GM12891 (cell line): ENCODE measurements around the gene RAP1GDS1.

ENCODE experiments used
- PAX5 ChIP-seq: IDR thresholded peaks from 2 replicates; pipeline ENCODE4 v1.6.1; 2011; ENCODE audit warnings: low read length, moderate library complexity, mild to moderate bottlenecking; ENCODE audit not compliant: insufficient read depth, severe bottlenecking
- POLR2A ChIP-seq: IDR thresholded peaks from 2 replicates; pipeline ENCODE4 v1.6.1; 2011; ENCODE audit warnings: low read depth, low read length, control low read depth
- POLR2AphosphoS5 ChIP-seq: IDR thresholded peaks from 2 replicates; pipeline ENCODE4 v1.6.1; 2011; ENCODE audit warnings: low read depth, low read length, control low read depth
- POU2F2 ChIP-seq: IDR thresholded peaks from 2 replicates; pipeline ENCODE4 v1.6.1; 2011; ENCODE audit warnings: low read depth, mild to moderate bottlenecking, control low read depth, low read length, moderate library complexity
- SPI1 ChIP-seq: IDR thresholded peaks from 2 replicates; pipeline ENCODE4 v1.6.1; 2011; ENCODE audit warnings: low read depth, low read length, control low read depth
- TAF1 ChIP-seq: IDR thresholded peaks from 2 replicates; pipeline ENCODE4 v1.6.1; 2011; ENCODE audit warnings: low read depth, low read length, control low read depth

DNA sequence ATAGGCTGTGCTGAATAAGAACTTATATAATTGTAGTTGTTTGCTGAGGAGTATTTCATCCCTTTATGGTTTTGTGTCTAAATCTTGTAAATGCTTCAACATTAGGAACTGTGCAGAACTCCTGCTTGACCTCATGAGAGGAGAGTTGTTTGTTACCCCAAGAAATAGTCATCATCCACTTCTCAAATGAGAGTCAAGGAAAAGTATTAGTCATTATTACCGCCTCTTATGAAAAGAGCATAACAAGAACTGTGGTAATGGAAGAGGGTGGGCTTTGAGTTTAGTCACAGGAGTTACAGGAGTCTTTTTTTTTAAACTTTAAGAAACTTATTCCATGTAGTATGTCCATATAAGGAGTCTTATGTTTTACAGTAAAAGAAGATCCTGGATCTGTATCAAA is 132.9 kb downstream of the RAP1GDS1 start:
- TF ChIP-seq POLR2A: no peak
- TF ChIP-seq PAX5: no peak
- TF ChIP-seq POU2F2: no peak
- no peak for TF ChIP-seq POLR2AphosphoS5
- no peak for TF ChIP-seq TAF1
- TF ChIP-seq SPI1: no peak
